Measurements from ENCODE around the gene ASIC5. TPM values are rescaled to one million over a fixed set of nuclear protein-coding genes. Genes with fewer than 3 reads are reported as not detected.

ASIC5 gene
- total RNA-seq, 1 experiment from 2014 or later: not detected

- Histone ChIP-seq H3K79me1 (ENCODE audit: insufficient read depth, low read depth, low read length, poor library complexity, severe bottlenecking) (no peaks in the 10 kb centered on the region), H2BK120ac (ENCODE audit: low read depth, low read length, poor library complexity, severe bottlenecking) (no peak overlapping the region), H3K4me2 (ENCODE audit: insufficient read depth, insufficient read length, low read length) (no peak overlapping the region), H2BK5ac (ENCODE audit: insufficient read length, low read length) (no peak overlapping the region), H4K5ac (ENCODE audit: insufficient read length, low read depth, low read length) (no peak overlapping the region), H3K56ac (ENCODE audit: insufficient read length, low read depth, low read length) (no peak overlapping the region), H3K27me3 (ENCODE audit: insufficient read depth, low read length) (no peaks in the 10 kb centered on the region), H3K27ac (ENCODE audit: insufficient read length, low read depth, low read length) (no peak overlapping the region), H3K4ac (ENCODE audit: low read depth, low read length) (no peak overlapping the region), H3K23me2 (ENCODE audit: insufficient read length, low read depth, low read length, poor library complexity, severe bottlenecking) (no peaks in the 10 kb centered on the region), H3K79me2 (ENCODE audit: insufficient read depth, low read length) (no peaks in the 10 kb centered on the region), H3K14ac (ENCODE audit: insufficient read depth, low read length) (no peak overlapping the region), H4K20me1 (ENCODE audit: control insufficient read depth, insufficient read depth, insufficient read length) (no peaks in the 10 kb centered on the region), H4K8ac (replicated peaks; ENCODE audit: insufficient read length, low read depth, low read length) (no peak overlapping the region), H3K23ac (ENCODE audit: insufficient read length, low read depth, low read length) (no peak overlapping the region), H3T11ph (ENCODE audit: low read length) (no peak overlapping the region), H3K9me3 (ENCODE audit: control insufficient read depth, low read depth, low read length) (peaks cover 12% of the 10 kb centered on the region), H2BK12ac (ENCODE audit: insufficient read length, low read depth, low read length) (no peak overlapping the region), H3K18ac (ENCODE audit: insufficient read length, low read depth, low read length) (no peak overlapping the region), H2AK5ac (ENCODE audit: insufficient read length, low read length) (no peak overlapping the region), H4K91ac (ENCODE audit: insufficient read length, low read depth, low read length) (no peak overlapping the region), H2BK20ac (ENCODE audit: low read depth, low read length, poor library complexity, severe bottlenecking) (no peak overlapping the region), H3K4me1 (ENCODE audit: insufficient read depth, low read length) (no peaks in the 10 kb centered on the region), H2AFZ (ENCODE audit: low read length) (no peak overlapping the region), H2BK15ac (ENCODE audit: low read depth, low read length) (no peak overlapping the region), H3K9ac (ENCODE audit: extremely low read depth, insufficient read length, low read length) (no peak overlapping the region)
- Mint-ChIP-seq H3K27me3 (ENCODE audit: low read depth) (no peaks in the 10 kb centered on the region; the same call in 1 of the 2 replicates), H3K36me3 (ENCODE audit: insufficient read depth in 1 of 3, low read depth in 3 of 3) (peaks cover 9 to 28% (median 19%) of the 10 kb centered on the region in 3 experiments), H3K4me3 (no peak overlapping the region), H3K27ac (no peak overlapping the region), H3K4me1 (peaks cover 2 to 4% of the 10 kb centered on the region in 2 experiments; a peak in 2 of 4 replicates), H3K9me3 (peaks cover 19 to 33% of the 10 kb centered on the region in 2 experiments)
- WGBS (ENCODE audit: extremely low coverage, insufficient read length, low lambda C conversion rate): no CpG with 5 or more reads among the region's 5 CpGs
- DNase-seq: no peak
- TF ChIP-seq CTCF (conservative IDR thresholded peaks at IDR 0.05): no peak
Measured at GRCh38 chr4:155889031-155889793, 23.1 kb upstream of the ASIC5 start.
